ENCODE measurements around the gene SLC16A12.

The SLC16A12 gene

GRCh38 chr10:89518108-89518507, 17.3 kb downstream of the SLC16A12 start:
- intact Hi-C loops (cut with DNase I): no loop called here
- DNase-seq: no peak

DNA sequence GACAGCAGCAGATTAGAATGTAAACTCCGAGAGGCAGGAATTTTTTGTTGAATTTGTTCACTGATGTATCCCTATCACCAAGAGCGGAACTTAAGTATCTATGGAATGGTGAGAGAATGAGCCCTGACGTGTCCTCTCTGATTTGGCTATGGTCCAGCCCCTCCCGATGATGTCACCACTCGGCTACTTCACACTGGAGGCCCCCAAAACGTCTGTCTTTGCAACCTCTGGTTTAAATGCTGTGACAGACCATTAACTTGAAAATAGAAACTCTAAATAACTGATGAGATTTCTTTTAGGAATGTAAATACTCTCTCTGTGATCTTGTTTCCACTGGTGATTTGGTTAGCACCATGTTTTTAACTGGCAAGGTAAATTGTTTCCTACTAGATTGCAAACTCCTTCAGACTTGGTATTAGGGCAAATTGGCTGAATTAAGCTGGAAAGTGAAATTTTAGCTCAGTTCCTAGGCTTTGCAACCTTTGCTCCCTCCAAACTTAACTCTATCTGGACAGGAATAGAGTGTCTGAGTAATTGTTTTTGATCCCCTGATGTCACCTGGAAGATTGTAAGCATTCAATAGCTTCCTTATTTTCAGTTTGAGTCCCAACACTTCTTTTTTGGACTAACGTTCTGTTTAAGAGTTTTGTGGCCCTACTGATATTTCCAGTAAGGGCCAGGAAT, 19.1 kb downstream of the SLC16A12 start:
- intact Hi-C loops (cut with DNase I): no loop called here
- peak in 1 of 42 donors; percentile 5 for DNase-seq

GRCh38 chr10:89515031-89515841, 20.2 kb downstream of the SLC16A12 start:
- intact Hi-C loops (cut with DNase I): no loop called here
- DNase-seq: no peak

DNA sequence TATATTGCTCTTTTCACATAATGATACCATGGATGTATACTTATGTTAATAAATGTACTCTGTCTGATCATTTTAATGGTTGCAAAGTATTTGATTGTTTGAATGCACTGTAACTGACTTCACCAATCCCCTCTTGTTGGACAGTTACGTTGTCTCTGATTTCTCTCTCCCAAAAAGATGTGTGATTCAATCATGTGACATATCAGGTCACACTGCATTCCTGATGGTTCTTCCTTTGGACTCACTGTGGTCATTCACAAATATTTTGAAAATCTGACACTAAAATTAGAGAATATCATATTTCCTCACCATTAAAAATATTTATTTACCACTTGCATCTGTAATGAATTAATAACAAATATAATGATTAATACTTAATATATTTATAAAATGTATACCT, 22.2 kb downstream of the SLC16A12 start:
- intact Hi-C loops (cut with DNase I): no loop called here
- DNase-seq: no peak

- no peak for DNase-seq
- intact Hi-C loops (cut with DNase I): no loop called here
Observed at GRCh38 chr10:89505640-89506275, 29.6 kb downstream of the SLC16A12 start.

- intact Hi-C loops (cut with DNase I): no loop called here
- DNase-seq: no peak
Observed at GRCh38 chr10:89504691-89505090, 30.7 kb downstream of the SLC16A12 start.

DNA sequence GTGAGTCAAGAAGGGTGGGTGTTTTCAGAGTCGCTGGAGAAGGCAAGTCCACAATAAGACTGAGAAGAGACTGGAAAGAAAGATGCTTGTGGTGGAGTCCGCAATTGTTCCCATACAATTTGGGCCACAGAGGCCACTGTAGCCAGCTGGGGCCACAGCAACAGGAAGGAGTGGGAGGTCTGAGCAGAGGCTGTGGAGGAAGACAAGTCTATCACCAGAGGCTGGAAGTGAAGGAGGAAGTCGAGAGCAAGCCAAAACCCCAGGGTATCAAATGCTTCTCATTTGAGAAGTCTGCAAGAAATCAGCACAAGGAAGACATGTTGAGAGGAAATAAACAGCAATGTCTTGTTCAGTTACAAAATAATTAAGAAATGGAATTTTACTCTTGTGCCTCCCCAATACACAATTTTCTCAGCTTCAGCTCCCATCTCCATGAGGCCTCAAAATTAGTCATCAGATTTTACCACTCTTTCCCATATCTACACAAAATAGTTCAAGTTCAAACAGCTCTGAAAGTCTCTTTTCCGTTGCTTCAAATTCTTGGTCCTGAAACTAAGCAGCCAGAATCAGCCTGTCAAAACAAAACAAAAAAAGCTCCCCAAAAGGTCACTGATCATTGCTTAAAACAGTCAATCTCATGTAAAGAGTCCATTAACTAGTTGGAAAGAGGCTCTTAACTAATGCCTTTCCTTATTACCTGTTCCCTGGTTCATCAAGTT, 31.6 kb downstream of the SLC16A12 start:
- intact Hi-C loops (cut with DNase I): no loop called here
- no peak for DNase-seq

DNA sequence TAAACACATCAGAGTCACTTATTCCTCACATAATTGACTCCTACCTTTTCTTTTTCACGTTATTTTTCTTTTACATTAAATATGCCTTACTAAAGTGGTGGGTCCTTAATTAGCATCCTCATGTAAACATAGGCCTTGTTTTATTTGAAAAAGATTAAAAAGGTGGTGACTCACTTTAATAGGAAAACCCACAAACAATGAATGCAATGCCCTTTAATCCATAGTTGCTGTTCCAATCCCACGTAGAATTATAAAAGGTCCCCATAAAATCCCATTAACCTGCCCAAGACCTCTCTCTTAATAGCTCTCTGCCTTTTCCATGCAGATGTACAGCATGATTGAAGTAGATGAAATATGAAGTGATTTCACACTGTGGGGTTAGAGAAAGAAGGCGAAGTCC, 32.2 kb downstream of the SLC16A12 start:
- intact Hi-C loops (cut with DNase I): no loop called here
- no peak for DNase-seq

DNA sequence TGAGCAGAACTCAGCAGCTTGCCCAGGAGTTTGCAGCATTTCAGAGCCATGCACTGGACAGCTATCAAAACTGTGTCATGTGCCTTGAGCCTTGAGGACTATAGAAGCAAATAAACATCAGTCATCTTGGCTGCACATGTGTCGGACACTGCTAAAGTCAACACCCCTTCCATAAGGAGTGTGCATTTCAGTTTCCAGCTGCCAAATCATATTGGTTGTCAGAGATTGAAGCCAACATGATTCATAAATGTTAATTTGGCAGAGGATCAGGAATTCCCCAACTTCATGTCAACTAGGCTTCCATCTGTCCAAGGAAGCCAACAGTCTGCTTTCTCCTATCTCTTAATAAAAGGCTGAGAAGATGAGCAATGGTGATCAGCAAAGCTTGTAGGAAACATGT, 32.8 kb downstream of the SLC16A12 start:
- DNase-seq: no peak
- intact Hi-C loops (cut with DNase I): no loop called here

GRCh38 chr10:89494575-89494974, 40.8 kb downstream of the SLC16A12 start:
- intact Hi-C loops (cut with DNase I): no loop called here
- DNase-seq: no peak

- no peak for DNase-seq
- intact Hi-C loops (cut with DNase I): no loop called here
Observed at GRCh38 chr10:89494068-89494467, 41.3 kb downstream of the SLC16A12 start.

DNA sequence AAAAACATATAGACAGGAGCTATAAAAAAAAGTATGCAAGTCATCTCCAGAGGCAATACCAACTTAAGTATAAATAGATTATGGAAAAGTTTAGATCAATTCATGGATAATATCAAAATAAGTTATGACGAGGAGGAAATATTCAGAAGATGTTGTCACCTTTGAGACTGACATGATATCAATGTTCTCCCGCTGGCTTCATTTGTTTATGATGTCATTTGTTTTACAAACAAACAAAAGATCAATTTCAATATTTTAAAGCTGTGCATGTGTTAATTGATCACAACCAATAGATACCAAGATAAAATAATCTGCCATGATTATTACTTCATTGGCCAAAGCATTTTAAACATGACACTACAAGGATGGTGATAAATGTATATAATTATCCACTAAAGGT, 43.5 kb downstream of the SLC16A12 start:
- intact Hi-C loops (cut with DNase I): no loop called here
- DNase-seq: no peak

DNA sequence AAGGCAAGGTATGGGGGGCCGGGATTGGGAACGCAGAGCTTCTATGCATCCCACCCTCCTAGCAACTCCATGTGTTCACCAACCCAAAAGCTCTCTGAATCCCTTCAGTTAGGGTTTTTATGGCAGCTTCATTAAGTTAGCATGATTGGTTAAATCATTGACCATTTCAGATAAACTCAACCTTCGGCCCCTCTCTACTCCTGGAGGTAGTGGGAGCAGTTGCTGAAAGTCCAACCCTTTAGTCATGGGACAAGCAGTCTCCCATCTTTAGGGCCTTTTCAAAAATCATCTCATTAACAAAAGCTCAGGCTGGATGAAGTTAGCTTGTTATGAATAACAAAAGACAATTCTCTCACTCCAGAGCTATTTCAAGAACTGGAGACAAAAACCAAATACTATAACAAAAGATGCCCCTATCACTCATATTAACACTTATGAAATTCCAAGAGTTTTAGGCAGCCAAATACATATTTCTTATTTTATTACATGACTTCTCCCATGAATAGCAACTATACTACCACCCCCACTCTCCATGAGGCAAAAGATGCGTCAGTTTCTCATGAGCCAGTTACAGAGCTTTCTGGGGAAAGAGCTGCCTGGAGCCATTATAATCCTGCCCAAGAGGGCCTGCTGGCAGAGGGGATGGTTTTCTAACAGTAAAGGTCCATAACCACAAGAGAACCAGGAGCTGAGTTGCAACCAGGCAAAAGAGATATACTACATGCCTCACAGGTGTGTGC, 44.6 kb downstream of the SLC16A12 start:
- intact Hi-C loops (cut with DNase I): no loop called here
- DNase-seq: no peak

DNA sequence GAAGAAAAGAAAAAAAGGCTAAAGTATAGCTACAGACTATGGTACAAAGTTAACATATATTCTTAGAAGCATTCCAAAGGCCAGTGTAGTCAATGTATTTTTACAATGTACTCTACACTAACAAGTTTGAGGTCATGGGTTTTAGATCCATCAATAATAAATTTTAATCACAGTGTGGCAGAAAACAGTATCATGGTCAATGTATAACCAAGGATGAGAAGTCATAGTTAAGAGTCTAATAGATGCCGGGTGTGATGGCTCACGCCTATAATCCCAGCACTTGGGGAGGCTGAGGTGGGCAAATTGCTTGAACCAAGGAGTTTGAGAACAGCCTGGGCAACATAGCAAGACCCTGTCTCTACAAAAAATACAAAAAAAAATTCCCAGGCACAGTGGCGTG, 53.1 kb downstream of the SLC16A12 start:
- intact Hi-C loops (cut with DNase I): no loop called here

DNA sequence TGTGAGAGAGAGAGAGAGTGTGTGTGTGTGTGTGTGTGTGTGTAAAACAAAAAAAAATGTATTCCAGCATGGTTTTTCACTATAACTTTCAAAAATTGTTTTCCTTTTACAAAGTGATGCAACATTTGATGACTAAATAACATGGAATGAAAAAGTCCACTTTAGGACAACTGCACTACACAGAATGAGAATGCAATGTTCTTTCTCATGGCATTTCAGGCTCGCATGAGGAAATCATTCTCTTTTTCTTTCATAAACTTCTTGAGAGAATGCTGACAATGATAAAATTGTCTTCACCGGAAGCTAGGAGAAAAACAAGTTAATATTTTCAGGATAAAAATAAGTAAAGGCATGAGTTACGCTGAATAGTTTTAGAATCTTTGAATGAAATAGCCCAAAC, 53.7 kb downstream of the SLC16A12 start:
- intact Hi-C loops (cut with DNase I): no loop called here
- DNase-seq: no peak

More for the DNA sequence above, 53.1 kb downstream of the SLC16A12 start:
- DNase-seq: no peak

GRCh38 chr10:89479771-89480446, 55.5 kb downstream of the SLC16A12 start:
- intact Hi-C loops (cut with DNase I): no loop called here
- no peak for DNase-seq

DNA sequence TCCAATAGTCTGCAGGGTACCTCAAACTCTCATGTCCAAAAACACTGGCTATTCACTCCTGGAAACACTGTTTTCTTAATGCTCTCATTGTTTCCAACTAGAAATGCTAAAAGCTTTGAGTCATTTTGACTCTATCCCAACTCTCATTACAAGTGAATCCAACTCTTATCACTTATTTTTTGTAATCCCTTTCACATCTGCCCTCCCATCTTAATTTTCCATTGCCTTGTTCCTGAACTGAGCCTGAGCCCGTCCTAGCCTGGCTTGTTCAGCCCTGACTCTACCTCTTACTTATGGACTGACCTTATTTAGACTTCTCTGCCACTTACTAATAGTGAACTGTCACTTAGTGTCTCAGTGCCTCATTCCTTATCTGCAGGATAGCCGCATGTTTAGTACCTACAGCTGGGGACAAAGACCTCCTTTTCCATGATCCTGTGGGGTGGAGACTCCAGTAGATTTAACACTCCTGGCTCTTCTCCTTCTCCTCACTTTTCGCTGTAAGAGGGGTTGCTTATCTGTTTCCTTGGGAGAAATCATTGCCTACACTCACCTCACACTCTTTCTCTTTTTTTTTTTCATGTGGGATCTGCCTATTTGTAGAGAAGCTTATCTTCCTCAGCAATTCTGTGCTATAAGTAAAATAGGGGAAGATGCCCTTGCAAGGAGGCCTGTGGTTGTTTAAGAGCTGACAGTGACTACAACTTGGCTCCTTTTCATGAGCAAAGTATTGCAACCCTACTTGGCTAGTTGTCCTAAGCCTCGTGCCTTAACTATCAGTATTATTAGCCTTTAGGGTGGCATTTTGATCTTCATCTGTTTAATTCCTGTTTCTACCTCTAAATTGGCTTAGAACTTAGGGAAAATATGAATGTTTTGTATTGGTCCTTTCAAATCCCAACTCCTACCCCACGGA, 56.4 kb downstream of the SLC16A12 start:
- no peak for DNase-seq
- intact Hi-C loops (cut with DNase I): no loop called here
